IMR-90 (cell line): ENCODE results near the gene CDK17. TPM values are rescaled to one million over a fixed set of nuclear protein-coding genes. Genes with fewer than 3 reads are reported as not detected.

ENCODE experiments used
- ATAC-seq: fragments of 200-7000 bp; cut with Tn5 transposase; 2 replicates; pipeline ENCODE4 v1.9.1; 2020; ENCODE audit warnings: low read depth, mild to moderate bottlenecking, moderate library complexity
- BruUV-seq: library from RNA; stranded (reverse); fragments of 400-500 nt; replicated peaks from 2 replicates; lab custom pipeline; 2021; lab: Mats Ljungman, UMichigan
- CTCF ChIA-PET: fragments of 300-600 bp; formaldehyde crosslinking; extraction: SDS; loops from one replicate; lab custom pipeline; 2021; ENCODE audit warnings: antibody characterized with exemption; lab: Yijun Ruan, JAX
- POLR2A ChIA-PET: fragments of 300-600 bp; sonication (Branson Sonifier 250); formaldehyde crosslinking; loops from one replicate; lab custom pipeline; 2022; ENCODE audit warnings: antibody characterized with exemption; ENCODE audit not compliant: unreplicated experiment; lab: Charles Lee
- DNase-seq: peaks from one replicate; pipeline ENCODE4 v3.0.0; 2013
- H2AFZ ChIP-seq: replicated peaks from 2 replicates; pipeline ENCODE3; 2013; ENCODE audit warnings: low read length, mild to moderate bottlenecking; ENCODE audit not compliant: poor library complexity
- H2AK5ac ChIP-seq: 2 replicates; pipeline ENCODE4 v1.6.1; 2013; ENCODE audit warnings: low read depth, low read length, inconsistent platforms
- H2AK9ac ChIP-seq: replicated peaks from 2 replicates; pipeline ENCODE3; 2013; ENCODE audit warnings: mild to moderate bottlenecking, low read depth, low read length, moderate library complexity; ENCODE audit not compliant: poor library complexity
- H2BK120ac ChIP-seq: 2 replicates; pipeline ENCODE4 v1.6.1; 2013; ENCODE audit warnings: low read depth, low read length, inconsistent platforms
- H2BK15ac ChIP-seq: 3 replicates; pipeline ENCODE4 v1.6.1; 2013; ENCODE audit warnings: low read depth, low read length, inconsistent platforms
- H2BK20ac ChIP-seq: 2 replicates; pipeline ENCODE4 v1.6.1; 2013; ENCODE audit warnings: low read depth, mild to moderate bottlenecking, inconsistent platforms, low read length, moderate library complexity
- H2BK5ac ChIP-seq: 2 replicates; pipeline ENCODE4 v1.6.1; 2013; ENCODE audit warnings: mild to moderate bottlenecking, low read depth, low read length, inconsistent platforms; ENCODE audit not compliant: poor library complexity, severe bottlenecking
- H3K14ac ChIP-seq: replicated peaks from 2 replicates; pipeline ENCODE4 v1.6.1; 2013; ENCODE audit warnings: low read depth, low read length, inconsistent platforms
- H3K18ac ChIP-seq: 2 replicates; pipeline ENCODE4 v1.6.1; 2013; ENCODE audit warnings: low read depth, low read length, control low read depth
- H3K23ac ChIP-seq: 2 replicates; pipeline ENCODE4 v1.6.1; 2013; ENCODE audit warnings: low read depth, low read length, inconsistent platforms
- H3K27ac ChIP-seq: 2 replicates; pipeline ENCODE4 v1.5.1; 2013; ENCODE audit warnings: mild to moderate bottlenecking, control low read depth, low read length; ENCODE audit not compliant: insufficient read depth
- H3K27me3 ChIP-seq: 2 replicates; pipeline ENCODE4 v1.6.1; 2013; ENCODE audit warnings: low read length; ENCODE audit not compliant: control insufficient read depth, insufficient read depth
- H3K36me3 ChIP-seq: 2 replicates; pipeline ENCODE4 v1.6.1; 2013; ENCODE audit warnings: low read length, mixed read lengths; ENCODE audit not compliant: control insufficient read depth, insufficient read depth
- H3K4ac ChIP-seq: 2 replicates; pipeline ENCODE4 v1.6.1; 2013; ENCODE audit warnings: low read depth, low read length, inconsistent platforms
- H3K4me1 ChIP-seq: 2 replicates; pipeline ENCODE4 v1.6.1; 2013; ENCODE audit warnings: low read length, mixed read lengths; ENCODE audit not compliant: control insufficient read depth, insufficient read depth
- H3K4me2 ChIP-seq: 2 replicates; pipeline ENCODE4 v1.6.1; 2013; ENCODE audit warnings: low read depth, mild to moderate bottlenecking, control low read depth, low read length, moderate library complexity
- H3K4me3 ChIP-seq: 2 replicates; pipeline ENCODE4 v1.5.1; 2013; ENCODE audit warnings: low read depth, mild to moderate bottlenecking, control low read depth, low read length, moderate library complexity; ENCODE audit not compliant: insufficient read depth
- H3K56ac ChIP-seq: 2 replicates; pipeline ENCODE4 v1.6.1; 2013; ENCODE audit warnings: low read length, inconsistent platforms; ENCODE audit not compliant: insufficient read depth; ENCODE audit errors: extremely low read depth
- H3K79me1 ChIP-seq, 2 experiments: 2 replicates each; pipeline ENCODE4 v1.6.1; 2013; ENCODE audit warnings: low read length in 2 of 2, inconsistent platforms in 1 of 2, low read depth in 1 of 2
- H3K9ac ChIP-seq: 2 replicates; pipeline ENCODE4 v1.6.1; 2013; ENCODE audit warnings: low read depth, low read length, control low read depth
- H3K9me1 ChIP-seq: 2 replicates; pipeline ENCODE4 v1.6.1; 2013; ENCODE audit warnings: low read length, inconsistent platforms; ENCODE audit not compliant: insufficient read depth
- H3K9me3 ChIP-seq: 2 replicates; pipeline ENCODE4 v1.6.1; 2013; ENCODE audit warnings: low read length; ENCODE audit not compliant: control insufficient read depth, insufficient read depth
- H4K20me1 ChIP-seq: 2 replicates; pipeline ENCODE4 v1.6.1; 2013; ENCODE audit warnings: low read length, inconsistent platforms; ENCODE audit not compliant: insufficient read depth
- H4K5ac ChIP-seq: 2 replicates; pipeline ENCODE4 v1.6.1; 2013; ENCODE audit warnings: mild to moderate bottlenecking, low read depth, low read length, control low read depth
- H4K8ac ChIP-seq, 2 experiments: 2 replicates each; pipeline ENCODE4 v1.6.1; 2013; ENCODE audit warnings: low read depth in 2 of 2, low read length in 2 of 2, control low read depth in 1 of 2, inconsistent platforms in 1 of 2
- H4K91ac ChIP-seq: 2 replicates; pipeline ENCODE4 v1.6.1; 2013; ENCODE audit warnings: low read depth, low read length, inconsistent platforms; ENCODE audit not compliant: insufficient read depth
- CHD1 ChIP-seq: IDR thresholded peaks from 2 replicates; pipeline ENCODE4 v1.6.1; 2012; ENCODE audit warnings: low read depth, low read length, improper control_type of control experiment
- CTCF ChIP-seq: conservative IDR thresholded peaks from 2 replicates; pipeline ENCODE4 v1.5.1; 2012; ENCODE audit warnings: mild to moderate bottlenecking, low read depth, low read length, improper control_type of control experiment
- FOS ChIP-seq: fragments of 150-350 bp; IDR thresholded peaks from 2 replicates; pipeline ENCODE4 v1.6.1; 2016; ENCODE audit warnings: low read depth, low read length
- MXI1 ChIP-seq: IDR thresholded peaks from 2 replicates; pipeline ENCODE4 v1.6.1; 2012; ENCODE audit warnings: low read depth, mild to moderate bottlenecking, low read length, moderate library complexity, borderline replicate concordance
- NFE2L2 ChIP-seq: fragments of 150-350 bp; IDR thresholded peaks from 2 replicates; pipeline ENCODE4 v1.6.1; 2016; ENCODE audit warnings: low read depth, mild to moderate bottlenecking, low read length
- POLR2A ChIP-seq: IDR thresholded peaks from 2 replicates; pipeline ENCODE4 v1.6.1; 2012; ENCODE audit warnings: mild to moderate bottlenecking, low read depth, low read length
- RAD21 ChIP-seq: IDR thresholded peaks from 2 replicates; pipeline ENCODE4 v1.6.1; 2012; ENCODE audit warnings: low read length, improper control_type of control experiment
- RFX5 ChIP-seq: IDR thresholded peaks from 2 replicates; pipeline ENCODE4 v1.8.0; 2012; ENCODE audit warnings: low read depth, mild to moderate bottlenecking, low read length, moderate library complexity
- USF2 ChIP-seq: fragments of 150-350 bp; IDR thresholded peaks from 2 replicates; pipeline ENCODE4 v1.6.1; 2017; ENCODE audit warnings: mild to moderate bottlenecking, antibody characterized with exemption, low read length, low read depth
- WGBS, 2 experiments: methylation state at CpG; one replicate each; pipeline versions ENCODE4 v1.1.5 to v1.1.7; 2013; ENCODE audit warnings: missing lambda C conversion rate in 2 of 2; ENCODE audit not compliant: insufficient read length in 1 of 2; ENCODE audit errors: extremely low coverage in 2 of 2; 5-methylcytosine and 5-hydroxymethylcytosine counted together
- dilution Hi-C: fragments of 300-500 bp; cut with HindIII; formaldehyde crosslinking; loops from one replicate; pipeline ENCODE4 v1.14.3; 2018; ENCODE audit warnings: low sequenced_read_pairs; ENCODE audit not compliant: unreplicated experiment
- in situ Hi-C: fragments of 300-500 bp; cut with MboI; formaldehyde crosslinking; loops from 3 replicates; pipeline ENCODE4 v1.14.3; 2019; ENCODE audit warnings: low sequenced_read_pairs, inconsistent platforms, mixed read lengths
- intact Hi-C: fragments of 100-400 bp; cut with micrococcal nuclease; formaldehyde crosslinking; loops from 2 replicates; pipeline ENCODE4 v1.10.0; 2022
- polyA plus RNA-seq, 3 experiments: library from polyadenylated mRNA; depleted of rRNA; stranded (reverse); fragments of >200 nt; gene quantifications; 2 replicates each; pipeline ENCODE4 v1.2.3, GENCODE V29; 2012; ENCODE audit warnings: low replicate concordance in 1 of 3
- total RNA-seq: library from RNA; depleted of rRNA; stranded (reverse); fragments of >200 nt; gene quantifications from 2 replicates; pipeline ENCODE4 v1.2.3, GENCODE V29; 2012

CDK17 gene
- total and polyA plus RNA-seq, 2 of the 4 experiments (the other 2 are of a cell fraction) = 14.5 to 50.2 TPM

DNA sequence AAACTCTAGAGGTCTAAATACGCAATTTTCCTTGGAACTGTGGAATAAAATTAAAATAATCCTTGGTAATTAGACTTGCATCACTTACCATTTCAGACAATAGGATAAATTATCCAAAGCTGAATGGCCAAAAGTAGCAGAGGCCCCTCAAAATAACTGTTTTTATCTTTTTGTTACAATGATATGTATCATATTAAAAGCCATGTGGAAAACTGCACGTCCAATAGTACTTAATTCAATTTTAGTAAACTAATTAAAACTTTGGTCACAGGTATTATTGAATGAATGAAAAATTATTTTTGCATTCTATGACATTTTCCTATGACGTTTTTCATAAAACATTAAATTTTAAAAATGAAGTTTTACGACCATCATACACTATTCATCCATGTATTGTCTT is 98.5 kb downstream of the CDK17 start:
- H3K4ac ChIP-seq = no peak overlapping the region
- ChIA-PET CTCF (no interaction called here), POLR2A (interaction anchor here (0.6 kb wide), 1 partner anchor 92 kb away, joined by 17 read pairs; no protein-coding TSS in a partner anchor)
- TF ChIP-seq FOS (no peak), NFE2L2 (no peak), CTCF (no peak), RFX5 (no peak), CHD1 (no peak), USF2 (no peak), RAD21 (no peak), MXI1 (no peak), POLR2A (no peak)
- no peaks in the 10 kb centered on the region for H3K4me1 ChIP-seq
- no peak overlapping the region for H2BK120ac ChIP-seq
- H3K23ac ChIP-seq = no peak overlapping the region
- dilution Hi-C loops (no loop called here), intact Hi-C loops (no loop called here), in situ Hi-C loops (no loop called here)
- H3K9me1 ChIP-seq = peaks cover 4% of the 10 kb centered on the region; the same call in 1 of the 2 replicates
- no peak overlapping the region for H2AK5ac ChIP-seq
- H3K4me2 ChIP-seq = no peak overlapping the region
- no peak overlapping the region for H3K9ac ChIP-seq
- H2AK9ac ChIP-seq = no peak overlapping the region
- no TSS peak for BruUV-seq
- H2BK20ac ChIP-seq = no peak overlapping the region
- H3K56ac ChIP-seq = no peak overlapping the region
- H3K27ac ChIP-seq = no peak overlapping the region
- DNase-seq = no peak
- H4K20me1 ChIP-seq = peaks cover 3% of the 10 kb centered on the region
- no peak overlapping the region for H2BK5ac ChIP-seq
- no peak for ATAC-seq
- H3K36me3 ChIP-seq = peaks cover 23% of the 10 kb centered on the region
- no peak overlapping the region for H3K18ac ChIP-seq
- no peaks in the 10 kb centered on the region for H3K9me3 ChIP-seq
- H2BK15ac ChIP-seq = no peak overlapping the region
- WGBS, 2 experiments = no CpG with 5 or more reads among the region's 4 CpGs
- no peak overlapping the region for H4K5ac ChIP-seq
- no peak overlapping the region for H3K14ac ChIP-seq
- H4K91ac ChIP-seq = no peak overlapping the region
- peaks cover 2 to 22% of the 10 kb centered on the region in 2 experiments; a peak in 3 of 4 replicates for H3K79me1 ChIP-seq
- H4K8ac ChIP-seq = no peak overlapping the region
- H3K4me3 ChIP-seq = no peak overlapping the region
- no peaks in the 10 kb centered on the region for H3K27me3 ChIP-seq
- no peak overlapping the region for H2AFZ ChIP-seq
